ENCODE measurements around the gene MMP13. TPM values are rescaled to one million over a fixed set of nuclear protein-coding genes. Genes with fewer than 3 reads are reported as not detected.

Gene MMP13
- total RNA-seq, 4 donors from 2014 or later: not detected

- intact Hi-C loops (cut with DNase I): loop anchor here (10.0 kb wide), 1 partner anchor 115 kb away; no protein-coding TSS in a partner anchor
Measured at GRCh38 chr11:102929972-102930371, 25.6 kb downstream of the MMP13 start.

GRCh38 chr11:102929166-102929565, 26.4 kb downstream of the MMP13 start:
- no peak for DNase-seq
- TF ChIP-seq POLR2A (IDR thresholded peaks at IDR 0.05) (no peak), CTCF (IDR thresholded peaks at IDR 0.05) (no peak)
- Histone ChIP-seq H3K36me3 (no peaks in the 10 kb centered on the region), H3K27me3 (peaks cover 0 to 4% (median 0%) of the 10 kb centered on the region in 4 donors), H3K4me3 (no peak overlapping the region), H3K9me3 (no peaks in the 10 kb centered on the region), H3K27ac (no peak overlapping the region), H3K4me1 (no peaks in the 10 kb centered on the region)
- 47 to 58% methylated on average over 3 of the region's 3 CpGs for WGBS, 2 donors
- intact Hi-C loops (cut with DNase I): no loop called here

More at GRCh38 chr11:102929972-102930371, 25.6 kb downstream of the MMP13 start:
- peaks cover 0 to 4% (median 0%) of the 10 kb centered on the region in 4 donors for H3K27me3 ChIP-seq
- H3K36me3 ChIP-seq: no peaks in the 10 kb centered on the region
- no peak overlapping the region for H3K27ac ChIP-seq
- 64 to 95% methylated on average over 1 of the region's 1 CpG for WGBS, 2 donors
- H3K4me1 ChIP-seq: no peaks in the 10 kb centered on the region
- H3K4me3 ChIP-seq: no peak overlapping the region
- no peaks in the 10 kb centered on the region for H3K9me3 ChIP-seq
- TF ChIP-seq POLR2A (IDR thresholded peaks at IDR 0.05): no peak
- TF ChIP-seq CTCF (IDR thresholded peaks at IDR 0.05): no peak
- no peak for DNase-seq

- WGBS, 2 donors: 74 to 84% methylated on average over 4 of the region's 4 CpGs
- intact Hi-C loops (cut with DNase I): no loop called here
Measured at GRCh38 chr11:102928247-102928646, 27.3 kb downstream of the MMP13 start.

GRCh38 chr11:102927624-102927990, 27.9 kb downstream of the MMP13 start:
- Histone ChIP-seq H3K27ac (no peak overlapping the region), H3K4me1 (no peaks in the 10 kb centered on the region), H3K9me3 (no peaks in the 10 kb centered on the region), H3K36me3 (no peaks in the 10 kb centered on the region), H3K27me3 (peaks cover 0 to 4% (median 0%) of the 10 kb centered on the region in 4 donors), H3K4me3 (no peak overlapping the region)
- TF ChIP-seq CTCF (IDR thresholded peaks at IDR 0.05): no peak
- TF ChIP-seq POLR2A (IDR thresholded peaks at IDR 0.05): no peak
- intact Hi-C loops (cut with DNase I): no loop called here
- no peak for DNase-seq

More at GRCh38 chr11:102928247-102928646, 27.3 kb downstream of the MMP13 start:
- H3K36me3 ChIP-seq: no peaks in the 10 kb centered on the region
- DNase-seq: no peak
- no peak overlapping the region for H3K4me3 ChIP-seq
- peaks cover 0 to 4% (median 0%) of the 10 kb centered on the region in 4 donors for H3K27me3 ChIP-seq
- TF ChIP-seq POLR2A (IDR thresholded peaks at IDR 0.05): no peak
- TF ChIP-seq CTCF (IDR thresholded peaks at IDR 0.05): no peak
- no peak overlapping the region for H3K27ac ChIP-seq
- H3K9me3 ChIP-seq: no peaks in the 10 kb centered on the region
- no peaks in the 10 kb centered on the region for H3K4me1 ChIP-seq

- TF ChIP-seq CTCF (IDR thresholded peaks at IDR 0.05) (no peak), POLR2A (IDR thresholded peaks at IDR 0.05) (no peak)
- Histone ChIP-seq H3K27me3 (peaks cover 0 to 4% (median 0%) of the 10 kb centered on the region in 4 donors), H3K4me3 (no peak overlapping the region), H3K27ac (no peak overlapping the region), H3K4me1 (no peaks in the 10 kb centered on the region), H3K9me3 (no peaks in the 10 kb centered on the region), H3K36me3 (no peaks in the 10 kb centered on the region)
- intact Hi-C loops (cut with DNase I): no loop called here
- WGBS, 2 donors: 63 to 64% methylated on average over 6 of the region's 6 CpGs
- no peak for DNase-seq
Measured at GRCh38 chr11:102926961-102927623, 28.4 kb downstream of the MMP13 start.

Measured in esophagus squamous epithelium (tissue), 5 donors.